Measurements from ENCODE around the gene HNRNPH3.

Gene HNRNPH3

DNA sequence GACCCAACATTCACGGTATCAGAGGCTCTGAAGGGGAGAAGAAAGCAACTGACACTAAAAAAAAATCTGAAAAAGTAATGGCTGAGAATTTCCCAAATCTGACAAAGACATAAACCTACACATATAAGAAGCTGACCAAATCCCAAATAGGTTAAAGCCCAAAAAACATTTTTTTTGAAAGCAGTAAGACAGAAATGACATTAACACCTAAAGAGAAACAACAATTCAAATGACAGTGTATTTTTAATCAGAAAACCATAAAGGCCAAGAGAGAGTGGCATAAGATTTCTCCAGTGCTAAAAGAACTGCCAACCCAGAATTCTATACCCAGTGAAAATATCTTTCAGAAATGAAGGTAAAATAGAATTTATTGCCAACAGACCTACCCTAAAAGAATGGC lies 39.7 kb downstream of the HNRNPH3 start:
- DNase-seq (ENCODE audit: insufficient read length, low spot score) (no peak), FAIRE-seq (no peak)

DNA sequence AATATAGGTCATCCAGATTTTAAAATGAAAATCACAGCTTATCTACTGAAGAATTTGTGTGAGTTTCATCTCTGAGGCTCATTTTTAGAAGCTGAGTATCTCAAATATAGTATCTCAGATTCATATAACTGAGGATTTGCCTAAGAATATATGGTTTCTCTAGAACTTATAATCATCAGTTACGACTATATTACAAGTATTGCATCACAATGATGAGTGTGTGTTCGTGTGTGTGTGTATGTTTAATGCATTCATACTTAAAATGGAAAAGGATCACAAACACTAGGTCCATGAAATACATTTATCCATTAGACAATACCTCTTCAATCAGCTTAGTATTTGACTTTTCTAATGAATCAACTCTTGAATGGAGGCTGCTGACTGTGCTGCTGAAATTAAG lies 53.9 kb downstream of the HNRNPH3 start:
- FAIRE-seq (no peak), DNase-seq (ENCODE audit: insufficient read length, low spot score) (no peak)

All from GM19239 (cell line).